Epidermal melanocyte (primary cell): Measurements from ENCODE around the gene BHMT2.

ENCODE experiments used
- DNase-seq: peaks from one replicate; pipeline ENCODE4 v3.0.0; 2011; ENCODE audit warnings: low spot score; ENCODE audit not compliant: insufficient read length

Gene BHMT2

GRCh38 chr5:79119486-79119885 lies 49.9 kb downstream of the BHMT2 start:
- DNase-seq = no peak

- no peak for DNase-seq
These were observed 50.7 kb downstream of the BHMT2 start for GRCh38 chr5:79120221-79120620.

- no peak for DNase-seq
These were observed 53.4 kb downstream of the BHMT2 start for GRCh38 chr5:79122973-79123372.

GRCh38 chr5:79124607-79125006 lies 55.0 kb downstream of the BHMT2 start:
- DNase-seq = no peak

GRCh38 chr5:79130781-79131180 lies 61.2 kb downstream of the BHMT2 start:
- DNase-seq = no peak

- no peak for DNase-seq
These were observed 63.6 kb downstream of the BHMT2 start for GRCh38 chr5:79133121-79133656.

GRCh38 chr5:79133657-79134451 lies 64.3 kb downstream of the BHMT2 start:
- peak; percentile 34 for DNase-seq

GRCh38 chr5:79135790-79136553 lies 66.4 kb downstream of the BHMT2 start:
- DNase-seq = no peak

GRCh38 chr5:79136618-79137017 lies 67.1 kb downstream of the BHMT2 start:
- DNase-seq = no peak
